ENCODE results near the gene FBXW11.

FBXW11 gene

DNA sequence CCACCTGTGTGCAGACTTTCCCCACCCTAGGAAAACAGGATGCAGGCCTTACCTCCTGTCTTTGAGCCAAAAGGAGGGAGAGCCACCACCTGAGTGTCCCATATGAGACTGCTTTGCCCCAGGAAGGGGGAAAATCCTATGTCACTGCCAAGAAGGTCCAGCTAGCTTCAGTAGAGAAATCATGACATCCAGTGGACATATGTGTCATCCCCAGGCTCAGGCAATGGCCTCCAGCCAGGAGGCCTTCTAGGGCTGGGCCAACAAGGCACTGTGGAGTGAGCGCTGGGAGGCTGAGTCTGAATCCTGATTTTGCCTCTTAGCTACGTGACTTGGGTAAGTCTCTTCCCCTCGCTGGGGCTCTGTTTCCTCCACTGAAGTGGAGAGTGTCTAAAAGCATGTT is 160.6 kb downstream of the FBXW11 start:
- Histone ChIP-seq H3K4me2 (ENCODE audit: low read depth, low read length, poor library complexity, severe bottlenecking) (no peak overlapping the region), H3K4me3 (ENCODE audit: low read length, poor library complexity, severe bottlenecking) (no peak overlapping the region), H3K36me3 (ENCODE audit: insufficient read depth, low read length) (no peaks in the 10 kb centered on the region), H3K27me3 (ENCODE audit: insufficient read depth, low read length, poor library complexity, severe bottlenecking) (no peaks in the 10 kb centered on the region), H3K9me2 (replicated peaks; ENCODE audit: low read depth, low read length) (no peaks in the 10 kb centered on the region), H3K79me2 (ENCODE audit: insufficient read depth, low read length) (no peaks in the 10 kb centered on the region), H2AFZ (ENCODE audit: low read length) (no peak overlapping the region), H3K4me1 (ENCODE audit: insufficient read depth, low read length, poor library complexity, severe bottlenecking) (peaks cover 19% of the 10 kb centered on the region), H4K20me1 (ENCODE audit: insufficient read depth, low read length, poor library complexity, severe bottlenecking) (no peaks in the 10 kb centered on the region), H3K9me3 (ENCODE audit: insufficient read depth, low read depth, low read length) (no peaks in the 10 kb centered on the region), H3F3A (ENCODE audit: low read depth) (no peaks in the 10 kb centered on the region), H3K9ac (ENCODE audit: low read depth, low read length, poor library complexity, severe bottlenecking) (no peak overlapping the region)
- TF ChIP-seq EZH2phosphoT487 (IDR thresholded peaks at IDR 0.05; ENCODE audit: borderline replicate concordance): no peak
- TF ChIP-seq, protein P1, sequence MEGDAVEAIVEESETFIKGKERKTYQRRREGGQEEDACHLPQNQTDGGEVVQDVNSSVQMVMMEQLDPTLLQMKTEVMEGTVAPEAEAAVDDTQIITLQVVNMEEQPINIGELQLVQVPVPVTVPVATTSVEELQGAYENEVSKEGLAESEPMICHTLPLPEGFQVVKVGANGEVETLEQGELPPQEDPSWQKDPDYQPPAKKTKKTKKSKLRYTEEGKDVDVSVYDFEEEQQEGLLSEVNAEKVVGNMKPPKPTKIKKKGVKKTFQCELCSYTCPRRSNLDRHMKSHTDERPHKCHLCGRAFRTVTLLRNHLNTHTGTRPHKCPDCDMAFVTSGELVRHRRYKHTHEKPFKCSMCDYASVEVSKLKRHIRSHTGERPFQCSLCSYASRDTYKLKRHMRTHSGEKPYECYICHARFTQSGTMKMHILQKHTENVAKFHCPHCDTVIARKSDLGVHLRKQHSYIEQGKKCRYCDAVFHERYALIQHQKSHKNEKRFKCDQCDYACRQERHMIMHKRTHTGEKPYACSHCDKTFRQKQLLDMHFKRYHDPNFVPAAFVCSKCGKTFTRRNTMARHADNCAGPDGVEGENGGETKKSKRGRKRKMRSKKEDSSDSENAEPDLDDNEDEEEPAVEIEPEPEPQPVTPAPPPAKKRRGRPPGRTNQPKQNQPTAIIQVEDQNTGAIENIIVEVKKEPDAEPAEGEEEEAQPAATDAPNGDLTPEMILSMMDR (conservative IDR thresholded peaks at IDR 0.05; ENCODE audit: low read length): 0 out of 2 replicates have a peak, but pooled peaks have one; percentile 4

DNA sequence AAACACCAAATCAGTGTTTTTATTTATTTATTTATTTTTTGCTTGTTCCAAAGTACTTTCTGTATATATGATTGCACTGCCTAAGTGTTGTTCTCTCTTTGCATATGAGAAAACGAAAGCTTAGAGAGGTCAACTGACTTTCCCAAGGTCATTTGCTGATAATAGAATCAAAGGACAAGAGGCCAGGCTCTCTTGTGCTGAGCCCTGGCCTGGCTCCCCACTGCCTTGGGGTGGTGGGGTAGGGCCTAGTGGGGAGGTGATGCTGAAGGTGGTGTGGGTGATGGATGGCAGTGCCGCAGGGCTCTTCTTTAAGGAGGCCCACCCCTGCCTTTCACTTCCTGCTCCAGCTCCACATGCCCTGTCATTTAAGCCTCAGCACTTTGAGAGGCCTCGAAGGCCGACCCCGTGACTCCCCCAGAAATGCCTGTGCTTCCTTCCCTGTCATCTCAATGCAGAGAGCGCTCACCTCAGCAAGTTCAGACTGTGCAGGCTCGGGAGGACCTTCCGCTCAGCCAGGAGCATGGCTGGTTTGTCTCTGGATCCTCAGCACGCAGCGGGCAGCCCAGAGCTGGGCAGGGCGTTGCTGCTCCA is 161.3 kb downstream of the FBXW11 start:
- no peaks in the 10 kb centered on the region for H3K36me3 ChIP-seq (ENCODE audit: insufficient read depth, low read length)
- no peaks in the 10 kb centered on the region for H4K20me1 ChIP-seq (ENCODE audit: insufficient read depth, low read length, poor library complexity, severe bottlenecking)
- no peaks in the 10 kb centered on the region for H3K79me2 ChIP-seq (ENCODE audit: insufficient read depth, low read length)
- H3K4me2 ChIP-seq (ENCODE audit: low read depth, low read length, poor library complexity, severe bottlenecking): no peak overlapping the region
- H3K4me1 ChIP-seq (ENCODE audit: insufficient read depth, low read length, poor library complexity, severe bottlenecking): peaks cover 20% of the 10 kb centered on the region
- no peaks in the 10 kb centered on the region for H3K27me3 ChIP-seq (ENCODE audit: insufficient read depth, low read length, poor library complexity, severe bottlenecking)
- H3K9ac ChIP-seq (ENCODE audit: low read depth, low read length, poor library complexity, severe bottlenecking): no peak overlapping the region
- H3K9me2 ChIP-seq (replicated peaks; ENCODE audit: low read depth, low read length): no peaks in the 10 kb centered on the region
- H3K9me3 ChIP-seq (ENCODE audit: insufficient read depth, low read depth, low read length): no peaks in the 10 kb centered on the region
- no peak overlapping the region for H3K4me3 ChIP-seq (ENCODE audit: low read length, poor library complexity, severe bottlenecking)
- H2AFZ ChIP-seq (ENCODE audit: low read length): no peak overlapping the region
- H3F3A ChIP-seq (ENCODE audit: low read depth): no peaks in the 10 kb centered on the region
- TF ChIP-seq EZH2phosphoT487 (IDR thresholded peaks at IDR 0.05; ENCODE audit: borderline replicate concordance): no peak
- TF ChIP-seq, protein P1 (conservative IDR thresholded peaks at IDR 0.05; ENCODE audit: low read length): no peak

DNA sequence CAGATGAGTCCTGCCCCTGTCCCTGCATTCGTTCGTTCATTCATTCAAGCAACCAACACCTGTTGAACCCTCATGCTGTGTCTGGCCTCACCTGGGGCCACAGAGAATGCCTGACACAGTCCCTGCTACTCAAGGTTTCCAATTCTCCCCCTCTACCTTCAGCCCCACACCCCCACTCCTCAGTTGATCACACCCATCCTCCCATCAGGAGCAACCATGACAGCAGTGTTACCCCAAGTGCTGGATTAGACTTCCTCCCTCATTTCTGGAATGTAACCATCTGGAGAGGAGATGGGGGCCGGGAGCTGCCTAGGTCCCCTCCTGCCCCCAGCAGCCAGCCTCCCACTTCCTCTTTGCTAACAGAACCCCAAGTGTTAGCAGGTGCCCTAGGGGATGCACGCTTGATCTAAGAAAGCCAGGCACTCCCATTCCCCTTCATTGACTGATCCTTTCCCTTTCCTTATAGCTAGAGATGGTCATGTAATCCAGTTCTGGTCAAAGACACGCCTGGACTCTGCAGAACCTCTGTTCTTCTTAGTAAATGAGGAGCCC is 163.6 kb downstream of the FBXW11 start:
- no peaks in the 10 kb centered on the region for H3K36me3 ChIP-seq (ENCODE audit: insufficient read depth, low read length)
- no peak overlapping the region for H3K4me2 ChIP-seq (ENCODE audit: low read depth, low read length, poor library complexity, severe bottlenecking)
- H3F3A ChIP-seq (ENCODE audit: low read depth): no peaks in the 10 kb centered on the region
- no peak overlapping the region for H3K9ac ChIP-seq (ENCODE audit: low read depth, low read length, poor library complexity, severe bottlenecking)
- TF ChIP-seq, protein P1 (conservative IDR thresholded peaks at IDR 0.05; ENCODE audit: low read length): no peak
- TF ChIP-seq EZH2phosphoT487 (IDR thresholded peaks at IDR 0.05; ENCODE audit: borderline replicate concordance): no peak
- no peaks in the 10 kb centered on the region for H3K9me3 ChIP-seq (ENCODE audit: insufficient read depth, low read depth, low read length)
- H3K4me1 ChIP-seq (ENCODE audit: insufficient read depth, low read length, poor library complexity, severe bottlenecking): peaks cover 15% of the 10 kb centered on the region
- no peaks in the 10 kb centered on the region for H3K27me3 ChIP-seq (ENCODE audit: insufficient read depth, low read length, poor library complexity, severe bottlenecking)
- H3K79me2 ChIP-seq (ENCODE audit: insufficient read depth, low read length): no peaks in the 10 kb centered on the region
- no peaks in the 10 kb centered on the region for H3K9me2 ChIP-seq (replicated peaks; ENCODE audit: low read depth, low read length)
- H3K4me3 ChIP-seq (ENCODE audit: low read length, poor library complexity, severe bottlenecking): no peak overlapping the region
- no peaks in the 10 kb centered on the region for H4K20me1 ChIP-seq (ENCODE audit: insufficient read depth, low read length, poor library complexity, severe bottlenecking)
- no peak overlapping the region for H2AFZ ChIP-seq (ENCODE audit: low read length)

All from Loucy (cell line).